Heart right ventricle (tissue), 16 donors: ENCODE data around the gene NUCB1. TPM values are rescaled to one million over a fixed set of nuclear protein-coding genes. Genes with fewer than 3 reads are reported as not detected.

Experiments
- ATAC-seq, 8 donors: fragments of 200-7000 bp; cut with Tn5 transposase; one replicate each; pipeline ENCODE4 v1.9.1; 2020; ENCODE audit warnings: mild to moderate bottlenecking in 8 of 8, moderate library complexity in 8 of 8, moderate number of reproducible peaks in 1 of 8
- DNase-seq, 2 donors: peaks; one replicate each; pipeline ENCODE4 v3.0.0-alpha.2; 2020
- H3K27ac ChIP-seq, 10 donors: fragments of 200-600 bp; sonication (generic) in 2 of 10; one replicate each; pipeline versions ENCODE4 v1.5.0 to v1.8.0; 2020 to 2022; ENCODE audit warnings: mild to moderate bottlenecking in 3 of 10
- H3K27me3 ChIP-seq, 7 donors: fragments of 200-600 bp; one replicate each; pipeline ENCODE4 v1.8.0; 2021 to 2022; ENCODE audit warnings: mild to moderate bottlenecking in 2 of 7
- H3K36me3 ChIP-seq, 9 donors: fragments of 200-600 bp; sonication (generic) in 1 of 9; one replicate each; pipeline versions ENCODE4 v1.5.0 to v1.8.0; 2020 to 2022; ENCODE audit warnings: mild to moderate bottlenecking in 2 of 9
- H3K4me1 ChIP-seq, 9 donors: fragments of 200-600 bp; sonication (generic) in 1 of 9; one replicate each; pipeline versions ENCODE4 v1.5.0 to v1.8.0; 2020 to 2022; ENCODE audit warnings: mild to moderate bottlenecking in 4 of 9
- H3K4me3 ChIP-seq, 10 donors: fragments of 200-600 bp; sonication (generic) in 2 of 10; one replicate each; pipeline versions ENCODE4 v1.5.0 to v1.8.0; 2020 to 2022; ENCODE audit warnings: mild to moderate bottlenecking in 7 of 10, moderate library complexity in 2 of 10
- H3K9me3 ChIP-seq, 11 donors: fragments of 200-600 bp in 10 of 11; sonication (generic) in 2 of 11; one replicate each; pipeline versions ENCODE4 v1.5.0 to v1.8.0; 2013 to 2022; ENCODE audit warnings: mild to moderate bottlenecking in 2 of 11, control low read depth in 1 of 11, moderate library complexity in 1 of 11
- WGBS, 2 donors: extraction: QIAGEN DNeasy Blood & Tissue Kit; methylation state at CpG; one replicate each; pipeline ENCODE4 v1.1.7; 2013; ENCODE audit warnings: inconsistent platforms in 1 of 2; 5-methylcytosine and 5-hydroxymethylcytosine counted together
- intact Hi-C, 10 donors: fragments of 100-400 bp; cut with DNase I; formaldehyde crosslinking; loops; one replicate each; pipeline versions ENCODE4 v1.11.1 to v1.14.2; 2022
- polyA plus RNA-seq, 2 donors: library from polyadenylated mRNA; stranded (reverse); fragments of 200-250 nt; gene quantifications; one replicate each; pipeline ENCODE4 v1.2.3, GENCODE V29; 2013
- total RNA-seq, 10 donors: library from RNA; stranded (reverse); fragmentation: NEBNext Ultra II Directional in 3 of 10; extraction: Animal tissue kit (Norgen Biotek cat#: 25700) in 3 of 10; gene quantifications; one replicate each; pipeline versions ENCODE4 v1.2.1 to v1.2.4, GENCODE V29; 2021 to 2023
- TF ChIP-seq, protein P1 (sequence below), 9 donors: fragments of 200-600 bp; sonication (generic) in 2 of 9; IDR thresholded peaks; one replicate each; pipeline versions ENCODE4 v1.5.0 to v1.8.0; 2021 to 2022; ENCODE audit warnings: antibody characterized with exemption in 9 of 9, mild to moderate bottlenecking in 5 of 9, moderate library complexity in 1 of 9
- donor health status: Arrhythmogenic right ventricular cardiomyopathy.
- donor health status: ischemic (EF 13 %, LVEDD 7.1; RV severe dilation, severe dysfunction).
- donor health status: healthy with polysubstance abuse.
- donor health status: DM: no; HTN: yes; CAD: no.
- donor health status: DM: no; HTN: no; CAD: no.
- donor health status: ischemic (EF 25% LVEDD 6.9; RV normal size, moderate dysfunction).
- donor health status: ischemic (EF 25% LVEDD 5.7; RV mildly dilated, moderate dysfunction).
- donor health status: healthy.
- donor health status: DM: yes; HTN: yes; CAD: no.
- donor health status: Ischemic cardiomyopathy.
- donor health status: ischemic (EF 35%, LVEDD 5.7; RV mildly dilated, moderate dysfunction).
- donor health status: nonischemic (EF 11% LVEDD 7.7; RV severe dilation, severe dysfunction).
- donor health status: DM: yes; HTN: yes; CAD: no.
- donor health status: PGD.
- donor health status: ischemic (EF 29% LVEDD 5.4; RV normal size, mild dysfunction).
- donor health status: nonischemic (EF 23%, LVEDD 6.1; RV moderate dilation, normal function).

NUCB1 gene
- total and polyA plus RNA-seq, 12 donors, result 170 to 452 (median 304) TPM

DNA sequence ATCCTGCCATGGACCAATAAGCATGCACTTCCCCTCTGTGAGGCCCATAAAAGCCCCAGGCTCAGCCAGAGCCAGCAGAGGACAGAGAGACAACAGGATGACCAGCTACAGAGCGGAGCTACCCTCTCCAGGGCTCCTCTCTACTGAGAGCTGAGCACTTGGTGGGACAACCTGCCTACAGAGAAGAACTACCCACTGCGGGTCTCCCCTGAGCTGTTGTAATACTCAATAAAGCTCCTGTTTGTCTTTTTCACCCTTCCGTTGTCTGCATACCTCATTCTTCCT, 47.1 kb downstream of the NUCB1 start:
- no peaks in the 10 kb centered on the region for H3K36me3 ChIP-seq
- peaks cover 0 to 9% (median 0%) of the 10 kb centered on the region in 9 donors for H3K4me1 ChIP-seq
- H3K9me3 ChIP-seq, result peaks cover 0 to 8% (median 0%) of the 10 kb centered on the region in 11 donors
- WGBS, 2 donors, result 96 to 97% methylated on average over 3 of the region's 3 CpGs
- H3K27ac ChIP-seq, result no peak overlapping the region
- intact Hi-C loops, result no loop called here
- H3K4me3 ChIP-seq, result no peak overlapping the region
- TF ChIP-seq, protein P1, sequence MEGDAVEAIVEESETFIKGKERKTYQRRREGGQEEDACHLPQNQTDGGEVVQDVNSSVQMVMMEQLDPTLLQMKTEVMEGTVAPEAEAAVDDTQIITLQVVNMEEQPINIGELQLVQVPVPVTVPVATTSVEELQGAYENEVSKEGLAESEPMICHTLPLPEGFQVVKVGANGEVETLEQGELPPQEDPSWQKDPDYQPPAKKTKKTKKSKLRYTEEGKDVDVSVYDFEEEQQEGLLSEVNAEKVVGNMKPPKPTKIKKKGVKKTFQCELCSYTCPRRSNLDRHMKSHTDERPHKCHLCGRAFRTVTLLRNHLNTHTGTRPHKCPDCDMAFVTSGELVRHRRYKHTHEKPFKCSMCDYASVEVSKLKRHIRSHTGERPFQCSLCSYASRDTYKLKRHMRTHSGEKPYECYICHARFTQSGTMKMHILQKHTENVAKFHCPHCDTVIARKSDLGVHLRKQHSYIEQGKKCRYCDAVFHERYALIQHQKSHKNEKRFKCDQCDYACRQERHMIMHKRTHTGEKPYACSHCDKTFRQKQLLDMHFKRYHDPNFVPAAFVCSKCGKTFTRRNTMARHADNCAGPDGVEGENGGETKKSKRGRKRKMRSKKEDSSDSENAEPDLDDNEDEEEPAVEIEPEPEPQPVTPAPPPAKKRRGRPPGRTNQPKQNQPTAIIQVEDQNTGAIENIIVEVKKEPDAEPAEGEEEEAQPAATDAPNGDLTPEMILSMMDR (IDR thresholded peaks at IDR 0.05), result no peak
- H3K27me3 ChIP-seq, result no peaks in the 10 kb centered on the region
- DNase-seq (no peak), ATAC-seq (no peak)

DNA sequence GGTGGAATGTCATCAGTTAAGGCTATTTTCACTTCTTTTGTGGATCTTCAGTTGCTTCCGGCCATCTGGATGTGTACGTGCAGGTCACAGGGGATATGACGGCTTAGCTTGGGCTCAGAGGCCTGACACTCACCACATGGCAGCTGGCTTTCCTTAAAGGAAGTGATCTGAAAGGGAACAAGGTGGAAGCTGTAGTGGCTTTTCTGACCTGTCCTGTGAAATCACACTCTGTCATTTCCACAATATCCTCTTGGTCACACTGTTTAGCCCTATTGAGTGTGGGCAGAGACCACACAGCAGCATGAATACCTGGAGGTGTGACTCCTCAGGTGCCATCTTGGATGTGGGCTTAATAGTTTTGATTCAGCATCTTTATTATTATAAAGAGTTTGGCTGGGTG, 50.0 kb downstream of the NUCB1 start:
- intact Hi-C loops, result loop anchor here in 4 of 10 donors (5.0 to 10.0 kb wide), 3 partner anchors 48 to 475 kb away; partner anchors contain the start of genes NUCB1 (in 4 of the 4) and CA11 (in 1 of the 4)
- peak in 1 of 8 donors; percentile 9 for ATAC-seq
- peak overlapping the region in 4 of 10 donors; percentile 20 to 63 (median 33) for H3K27ac ChIP-seq

DNA sequence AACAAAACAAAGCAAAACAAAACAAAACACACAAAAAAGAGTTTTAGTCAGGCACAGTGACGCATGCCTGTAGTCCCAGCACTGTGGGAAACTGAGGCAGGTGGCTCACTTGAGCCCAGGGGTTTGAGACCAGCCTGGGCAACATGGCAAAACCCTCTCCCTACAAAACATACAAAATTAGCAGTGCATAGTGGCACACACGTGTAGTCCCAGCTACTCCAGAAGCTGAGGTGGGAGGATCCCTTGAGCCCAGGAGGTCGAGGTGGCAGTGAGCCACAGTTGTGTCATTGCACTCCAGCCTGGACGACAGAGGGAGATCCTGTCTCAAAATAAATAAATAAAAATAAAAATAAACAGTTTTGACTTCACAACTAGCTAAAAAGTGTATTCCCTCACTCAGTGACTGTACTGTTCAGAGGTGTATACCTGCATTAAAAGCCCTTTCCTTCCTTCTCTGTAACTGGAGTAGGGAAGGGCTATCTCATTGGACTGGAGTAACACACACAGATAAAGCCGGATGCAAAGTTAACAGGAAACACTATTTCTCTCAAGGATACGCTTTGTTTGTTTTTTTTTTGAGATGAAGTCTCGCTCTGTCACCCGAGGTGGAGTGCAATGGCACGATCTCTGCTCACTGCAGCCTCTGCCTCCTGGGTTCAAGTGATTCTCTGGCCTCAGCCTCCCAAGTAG, 50.9 kb downstream of the NUCB1 start:
- no peak for DNase-seq
- Histone ChIP-seq H3K36me3 (peaks cover 0 to 2% (median 0%) of the 10 kb centered on the region in 9 donors), H3K4me1 (peaks cover 5 to 26% (median 16%) of the 10 kb centered on the region in 9 donors), H3K9me3 (peaks cover 0 to 8% (median 0%) of the 10 kb centered on the region in 11 donors), H3K27me3 (no peaks in the 10 kb centered on the region), H3K4me3 (no peak overlapping the region), H3K27ac (peak overlapping the region in 3 of 10 donors; percentile 20 to 63 (median 41))
- TF ChIP-seq, protein P1 (IDR thresholded peaks at IDR 0.05), result no peak
- intact Hi-C loops, result loop anchor here in 4 of 10 donors (5.0 to 10.0 kb wide), 3 partner anchors 49 to 476 kb away; partner anchors contain the start of genes NUCB1 (in 4 of the 4) and CA11 (in 1 of the 4)
- no peak for ATAC-seq
- 43 to 51% methylated on average over 9 of the region's 9 CpGs for WGBS, 2 donors

More for the DNA sequence above, 50.0 kb downstream of the NUCB1 start:
- TF ChIP-seq, protein P1 (IDR thresholded peaks at IDR 0.05), result no peak
- WGBS, 2 donors, result 46 to 60% methylated on average over 3 of the region's 3 CpGs
- Histone ChIP-seq H3K4me3 (no peak overlapping the region), H3K9me3 (peaks cover 0 to 8% (median 0%) of the 10 kb centered on the region in 11 donors), H3K36me3 (no peaks in the 10 kb centered on the region), H3K4me1 (peaks cover 0 to 18% (median 8%) of the 10 kb centered on the region in 9 donors), H3K27me3 (no peaks in the 10 kb centered on the region)
- DNase-seq, result no peak

DNA sequence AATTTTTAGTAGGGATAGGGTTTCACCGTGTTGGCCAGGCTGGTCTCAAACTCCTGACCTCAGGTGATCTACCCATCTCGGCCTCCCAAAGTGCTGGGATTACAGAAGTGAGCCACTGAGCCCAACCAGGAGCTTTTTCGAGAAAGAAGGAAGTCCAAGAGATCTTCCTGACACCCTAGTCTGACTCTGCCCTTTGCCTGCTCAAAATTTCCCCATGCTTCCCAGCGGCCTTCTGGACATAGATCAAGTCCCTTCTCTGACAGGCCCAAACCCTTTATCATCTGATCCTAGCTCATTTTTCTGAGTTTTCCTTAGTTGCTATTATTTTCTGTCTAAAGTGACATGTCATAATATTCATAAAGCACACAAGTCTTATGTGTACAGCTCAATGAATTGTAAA, 53.0 kb downstream of the NUCB1 start:
- no peak for DNase-seq

More for the DNA sequence above, 53.0 kb downstream of the NUCB1 start:
- H3K27me3 ChIP-seq, result no peaks in the 10 kb centered on the region
- H3K36me3 ChIP-seq, result peaks cover 0 to 23% (median 0%) of the 10 kb centered on the region in 9 donors
- no peaks in the 10 kb centered on the region for H3K9me3 ChIP-seq
- H3K27ac ChIP-seq, result no peak overlapping the region
- no peak overlapping the region for H3K4me3 ChIP-seq
- ATAC-seq, result no peak
- peaks cover 5 to 29% (median 19%) of the 10 kb centered on the region in 9 donors for H3K4me1 ChIP-seq
- WGBS, 2 donors, result 85 to 87% methylated on average over 4 of the region's 4 CpGs
- intact Hi-C loops, result loop anchor here in 4 of 10 donors (5.0 to 10.0 kb wide), 3 partner anchors 51 to 478 kb away; partner anchors contain the start of genes NUCB1 (in 4 of the 4) and CA11 (in 1 of the 4)
- TF ChIP-seq, protein P1 (IDR thresholded peaks at IDR 0.05), result no peak
